Measurements from ENCODE around the gene CDK11B. TPM values are rescaled to one million over a fixed set of nuclear protein-coding genes. Genes with fewer than 3 reads are reported as not detected.

CDK11B gene
- total RNA-seq (2022; extraction: Qiagen RNA extraction; ENCODE audit: low read depth): 22.4 to 27.4 TPM (median 26.3 TPM) in 5 replicates

DNA sequence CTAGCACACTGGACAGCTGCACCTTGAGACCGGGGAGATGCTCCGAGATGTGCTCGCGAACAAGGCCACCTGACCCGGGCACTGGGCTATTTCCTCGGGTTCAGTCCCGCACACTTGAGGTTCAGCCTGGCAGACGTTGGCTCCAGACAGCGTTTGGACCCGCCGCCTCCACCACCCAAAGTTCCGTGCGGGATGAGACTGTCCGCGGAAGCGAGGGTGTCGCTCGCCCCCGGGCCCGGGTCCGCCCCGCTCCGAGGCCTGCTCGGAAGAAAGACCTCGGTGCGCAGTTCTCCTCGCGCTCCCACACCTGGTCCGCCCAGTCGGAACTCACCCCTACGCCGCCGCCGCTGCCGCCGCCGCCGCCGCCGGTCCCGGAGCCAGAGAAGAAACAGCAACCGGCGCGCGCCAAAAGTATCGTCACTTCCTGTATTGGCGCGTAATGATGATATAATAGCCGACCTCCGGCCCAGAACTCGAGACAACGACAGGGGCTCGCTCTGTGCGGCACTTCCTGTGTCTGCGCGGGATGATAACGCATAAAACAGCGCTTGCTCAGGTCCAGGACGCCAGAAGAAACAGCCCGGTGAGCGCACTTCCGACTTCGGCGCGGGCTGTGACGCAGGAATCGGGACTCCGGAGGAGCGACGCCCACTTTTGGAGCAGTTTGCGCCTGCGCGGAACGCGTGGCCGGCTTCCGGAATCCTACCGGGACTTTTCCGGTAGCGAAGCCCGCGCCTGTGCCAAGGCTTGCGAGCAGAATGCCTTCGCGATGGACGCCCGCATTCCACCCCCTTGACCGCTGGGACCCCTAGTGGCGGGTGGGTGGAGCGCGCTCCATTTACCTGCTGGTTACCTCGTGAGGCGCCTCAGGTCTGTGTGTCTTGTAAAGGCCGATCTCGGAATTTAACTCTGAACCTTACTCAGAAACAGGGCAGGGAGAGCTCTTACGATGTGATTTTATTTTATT lies at the start of gene CDK11B:
TSS of gene CDK11B (minus strand) at position 422 of the 967 bp plus-strand sequence. CDS start 1,519 bp downstream, outside the sequence.

GRCh38 chr1:1692714-1693647 lies 34.2 kb upstream of the CDK11B start, which contains the start of gene SLC35E2B:
TSS of gene SLC35E2B (minus strand) at chr1:1692795. CDS start at chr1:1676699, 16,096 bp downstream.

GRCh38 chr1:1631782-1632420 lies 26.9 kb downstream of the CDK11B start, which contains the start of gene MMP23B:
TSS of gene MMP23B (plus strand) at chr1:1632173. CDS start at chr1:1632219, 46 bp downstream.

GRCh38 chr1:1615256-1616044 lies 43.4 kb downstream of the CDK11B start, which contains the start of gene MIB2:
TSS of gene MIB2 (plus strand) at chr1:1615500. CDS start at chr1:1623453, 7,953 bp downstream.

GRCh38 chr1:1599935-1600860 lies 58.6 kb downstream of the CDK11B start, which contains the start of gene FNDC10:
TSS of gene FNDC10 (minus strand) at chr1:1600135. CDS start at chr1:1600015, 120 bp downstream.

Other genes starting within 250 kb of the CDK11B start
- 0.07 to 0.09 TPM in 2 of 5 replicates, not detected in the others for gene ANKRD65, start 237.7 kb downstream of the CDK11B start, total RNA-seq (2022; extraction: Qiagen RNA extraction; ENCODE audit: low read depth)
- 6.1 to 16.9 TPM (median 13.8 TPM) in 5 replicates for gene VWA1, start 223.3 kb downstream of the CDK11B start, total RNA-seq (2022; extraction: Qiagen RNA extraction; ENCODE audit: low read depth)
- not detected in 5 replicates for gene ATAD3C, start 209.3 kb downstream of the CDK11B start, total RNA-seq (2022; extraction: Qiagen RNA extraction; ENCODE audit: low read depth)
- 1.6 to 3.5 TPM (median 2.7 TPM) in 5 replicates for gene ATAD3B, start 187.2 kb downstream of the CDK11B start, total RNA-seq (2022; extraction: Qiagen RNA extraction; ENCODE audit: low read depth)
- gene ATAD3A, start 146.8 kb downstream of the CDK11B start, total RNA-seq (2022; extraction: Qiagen RNA extraction; ENCODE audit: low read depth): 30.4 to 40.6 TPM (median 33.6 TPM) in 5 replicates
- gene TMEM240, start 118.4 kb downstream of the CDK11B start, total RNA-seq (2022; extraction: Qiagen RNA extraction; ENCODE audit: low read depth): 0.44 to 0.77 TPM (median 0.56 TPM) in 5 replicates
- 77.9 to 108 TPM (median 106 TPM) in 5 replicates for gene SSU72, start 84.1 kb downstream of the CDK11B start, total RNA-seq (2022; extraction: Qiagen RNA extraction; ENCODE audit: low read depth)
- gene FNDC10, start 58.9 kb downstream of the CDK11B start, total RNA-seq (2022; extraction: Qiagen RNA extraction; ENCODE audit: low read depth): 6.3 to 10.2 TPM (median 7.4 TPM) in 5 replicates
- 8.8 to 24.1 TPM (median 17.7 TPM) in 5 replicates for gene MIB2, start 43.5 kb downstream of the CDK11B start, total RNA-seq (2022; extraction: Qiagen RNA extraction; ENCODE audit: low read depth)
- gene MMP23B, start 26.8 kb downstream of the CDK11B start, total RNA-seq (2022; extraction: Qiagen RNA extraction; ENCODE audit: low read depth): 0.52 to 1.0 TPM (median 0.83 TPM) in 5 replicates
- 9.7 to 15.2 TPM (median 13.6 TPM) in 5 replicates for gene SLC35E2B, start 33.8 kb upstream of the CDK11B start, total RNA-seq (2022; extraction: Qiagen RNA extraction; ENCODE audit: low read depth)
- gene CDK11A, start 65.4 kb upstream of the CDK11B start, total RNA-seq (2022; extraction: Qiagen RNA extraction; ENCODE audit: low read depth): 19.0 to 25.2 TPM (median 23.1 TPM) in 5 replicates
- gene NADK, start 119.5 kb upstream of the CDK11B start, total RNA-seq (2022; extraction: Qiagen RNA extraction; ENCODE audit: low read depth): 25.8 to 41.6 TPM (median 36.4 TPM) in 5 replicates
- gene GNB1, start 232.1 kb upstream of the CDK11B start, total RNA-seq (2022; extraction: Qiagen RNA extraction; ENCODE audit: low read depth): 178 to 206 TPM (median 202 TPM) in 5 replicates

Data from A549 treated with DMSO at 1 μM for 4 hours (cell line).